MCF 10A (cell line): ENCODE results near the gene LAMTOR5. TPM values are rescaled to one million over a fixed set of nuclear protein-coding genes. Genes with fewer than 3 reads are reported as not detected.
"Not testable (repeated sequence)": the region's sequence is repeated elsewhere in the genome, so short reads cannot be mapped to it uniquely, and the experiment has no call there.

Experiments used
- BruUV-seq: library from RNA; stranded (reverse); fragments of 400-500 nt; replicated peaks from 2 replicates; lab custom pipeline; 2021; lab: Mats Ljungman, UMichigan
- CTCF ChIA-PET: fragments of 300-600 bp; sonication (Branson Sonifier 250); formaldehyde crosslinking; extraction: SDS; loops from one replicate; lab custom pipeline; 2021; ENCODE audit warnings: antibody characterized with exemption, inconsistent platforms; lab: Yijun Ruan, JAX
- POLR2A ChIA-PET: fragments of 300-600, 350-650 bp; sonication (Branson Sonifier 250); formaldehyde crosslinking; extraction: SDS; loops from one replicate; lab custom pipeline; 2020; ENCODE audit warnings: antibody characterized with exemption, inconsistent platforms; lab: Yijun Ruan, JAX
- DNase-seq: peaks from one replicate; pipeline ENCODE4 v3.0.0-alpha.2; 2018; ENCODE audit not compliant: unreplicated experiment
- H3K27ac Mint-ChIP-seq: one replicate; pipeline ENCODE4 v1.8.0; 2022; ENCODE audit warnings: mild to moderate bottlenecking, low read depth, mixed read lengths; ENCODE audit not compliant: unreplicated experiment
- H3K27me3 Mint-ChIP-seq: one replicate; pipeline ENCODE4 v1.8.0; 2022; ENCODE audit warnings: mixed read lengths; ENCODE audit not compliant: insufficient read depth, unreplicated experiment
- H3K36me3 Mint-ChIP-seq: one replicate; pipeline ENCODE4 v1.8.0; 2022; ENCODE audit warnings: mild to moderate bottlenecking, moderate library complexity, mixed read lengths; ENCODE audit not compliant: insufficient read depth, unreplicated experiment
- H3K4me1 Mint-ChIP-seq: one replicate; pipeline ENCODE4 v1.8.0; 2022; ENCODE audit warnings: mixed read lengths; ENCODE audit not compliant: insufficient read depth, unreplicated experiment
- H3K4me3 Mint-ChIP-seq: one replicate; pipeline ENCODE4 v1.8.0; 2022; ENCODE audit warnings: mild to moderate bottlenecking, moderate library complexity, mixed read lengths; ENCODE audit not compliant: unreplicated experiment
- H3K9me3 Mint-ChIP-seq: one replicate; pipeline ENCODE4 v1.8.0; 2022; ENCODE audit warnings: mixed read lengths; ENCODE audit not compliant: unreplicated experiment
- intact Hi-C: fragments of 100-400 bp; cut with micrococcal nuclease; formaldehyde crosslinking; loops from 2 replicates; pipeline ENCODE4 v1.14.1; 2022
- total RNA-seq: library from RNA; stranded (reverse); gene quantifications from 2 replicates; pipeline ENCODE4 v1.2.3, GENCODE V29; 2022
- TF ChIP-seq, protein P1 (sequence below): fragments of 200-600 bp; IDR thresholded peaks from one replicate; pipeline ENCODE4 v1.8.0; 2022; ENCODE audit warnings: antibody characterized with exemption, mild to moderate bottlenecking; ENCODE audit not compliant: unreplicated experiment

LAMTOR5 gene
- total RNA-seq, 1 experiment from 2014 or later: 111 TPM

DNA sequence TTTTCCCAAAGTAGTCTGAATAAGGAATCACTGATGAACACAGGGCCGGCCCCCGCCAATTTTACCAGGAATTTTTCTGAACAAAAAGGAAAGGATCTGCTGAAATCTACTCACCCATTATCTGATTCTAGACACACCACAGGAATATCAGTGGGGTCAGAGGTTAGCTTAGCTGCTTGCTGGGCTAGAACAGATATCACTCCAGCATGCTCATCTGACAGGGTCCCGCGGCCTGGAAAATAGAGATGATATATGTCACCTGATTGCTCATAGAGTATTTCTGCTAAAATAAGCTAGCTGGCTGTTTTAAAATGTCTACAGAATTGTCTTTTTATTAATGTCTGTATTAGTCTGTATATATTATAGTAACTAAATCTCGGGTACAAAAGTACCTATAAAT is 3.7 kb downstream of the LAMTOR5 start:
- POLR2A ChIA-PET: interaction anchor here (0.9 to 1.5 kb wide), 2 partner anchors 13 to 65 kb away, joined by 3 to 11 read pairs; partner anchors contain the start of genes RBM15 and SLC16A4
- no peak overlapping the region for H3K4me3 Mint-ChIP-seq
- H3K27me3 Mint-ChIP-seq: no peaks in the 10 kb centered on the region
- H3K4me1 Mint-ChIP-seq: peaks cover 7% of the 10 kb centered on the region
- no TSS peak for BruUV-seq
- TF ChIP-seq, protein P1, sequence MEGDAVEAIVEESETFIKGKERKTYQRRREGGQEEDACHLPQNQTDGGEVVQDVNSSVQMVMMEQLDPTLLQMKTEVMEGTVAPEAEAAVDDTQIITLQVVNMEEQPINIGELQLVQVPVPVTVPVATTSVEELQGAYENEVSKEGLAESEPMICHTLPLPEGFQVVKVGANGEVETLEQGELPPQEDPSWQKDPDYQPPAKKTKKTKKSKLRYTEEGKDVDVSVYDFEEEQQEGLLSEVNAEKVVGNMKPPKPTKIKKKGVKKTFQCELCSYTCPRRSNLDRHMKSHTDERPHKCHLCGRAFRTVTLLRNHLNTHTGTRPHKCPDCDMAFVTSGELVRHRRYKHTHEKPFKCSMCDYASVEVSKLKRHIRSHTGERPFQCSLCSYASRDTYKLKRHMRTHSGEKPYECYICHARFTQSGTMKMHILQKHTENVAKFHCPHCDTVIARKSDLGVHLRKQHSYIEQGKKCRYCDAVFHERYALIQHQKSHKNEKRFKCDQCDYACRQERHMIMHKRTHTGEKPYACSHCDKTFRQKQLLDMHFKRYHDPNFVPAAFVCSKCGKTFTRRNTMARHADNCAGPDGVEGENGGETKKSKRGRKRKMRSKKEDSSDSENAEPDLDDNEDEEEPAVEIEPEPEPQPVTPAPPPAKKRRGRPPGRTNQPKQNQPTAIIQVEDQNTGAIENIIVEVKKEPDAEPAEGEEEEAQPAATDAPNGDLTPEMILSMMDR: no peak
- CTCF ChIA-PET: interaction anchor here (0.6 to 1.4 kb wide), 6 partner anchors 8 to 76 kb away, joined by 3 to 8 read pairs (median 4); partner anchors contain the start of gene RBM15
- no peaks in the 10 kb centered on the region for H3K9me3 Mint-ChIP-seq
- no peak overlapping the region for H3K27ac Mint-ChIP-seq
- DNase-seq: no peak
- intact Hi-C loops: no loop called here
- H3K36me3 Mint-ChIP-seq: peaks cover 65% of the 10 kb centered on the region

DNA sequence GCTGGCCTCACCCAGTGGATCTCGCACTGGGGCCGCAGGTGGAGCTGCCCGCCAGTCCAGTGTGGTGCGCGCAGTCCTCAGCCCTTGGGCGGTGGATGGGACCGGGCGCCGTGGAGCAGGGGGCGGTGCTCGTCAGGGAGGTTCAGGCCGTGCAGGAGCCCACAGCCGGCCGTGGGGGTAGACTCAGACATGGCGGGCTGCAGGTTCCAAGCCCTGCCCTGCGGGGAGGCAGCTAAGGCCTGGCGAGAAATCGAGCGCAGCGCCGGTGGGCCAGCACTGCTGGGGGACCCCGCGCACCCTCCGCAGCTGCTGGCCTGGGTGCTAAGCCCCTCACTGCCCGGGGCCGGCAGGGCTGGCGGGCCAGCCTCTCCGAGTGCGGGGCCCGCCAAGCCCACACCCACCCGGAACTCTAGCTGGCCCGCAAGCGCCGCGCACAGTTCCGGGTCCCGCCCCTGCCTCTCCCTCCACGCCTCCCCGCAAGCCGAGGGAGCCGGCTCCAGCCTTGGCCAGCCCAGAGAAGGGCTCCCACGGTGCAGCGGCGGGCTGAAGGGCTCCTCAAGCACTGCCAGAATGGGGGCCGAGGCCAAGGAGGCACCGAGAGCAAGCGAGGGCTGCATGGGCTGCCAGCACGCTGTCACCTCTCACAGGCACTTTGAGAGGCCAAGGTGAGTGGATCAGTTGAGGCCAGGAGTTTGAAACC is 11.1 kb downstream of the LAMTOR5 start:
- H3K9me3 Mint-ChIP-seq, H3K27ac Mint-ChIP-seq, intact Hi-C loops, BruUV-seq, DNase-seq, H3K27me3 Mint-ChIP-seq, H3K4me3 Mint-ChIP-seq: not testable (repeated sequence)
- CTCF ChIA-PET: interaction anchor here (0.6 kb wide), 1 partner anchor 16 kb away, joined by 4 read pairs; no protein-coding TSS in a partner anchor
- Mint-ChIP-seq H3K36me3 (peaks cover 74% of the 10 kb centered on the region), H3K4me1 (peaks cover 17% of the 10 kb centered on the region)
- POLR2A ChIA-PET: interaction anchor here (1.0 to 2.5 kb wide), 3 partner anchors 10 to 27 kb away, joined by 3 to 8 read pairs (median 4); no protein-coding TSS in a partner anchor

DNA sequence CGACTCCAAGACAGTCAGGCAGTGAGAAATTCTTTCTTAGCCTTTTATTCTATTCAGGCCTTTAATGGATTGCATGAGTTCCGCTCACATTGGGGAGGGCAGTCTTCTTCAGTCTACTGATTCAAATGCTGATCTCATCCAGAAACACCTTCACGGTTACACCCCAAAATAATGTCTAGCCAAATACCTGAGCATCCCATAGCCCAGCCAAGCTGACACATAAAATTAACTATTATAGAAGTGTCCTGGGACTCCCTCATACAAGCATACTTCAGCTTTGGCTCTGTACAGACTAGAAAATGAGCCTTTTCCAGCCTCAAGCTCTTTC is 13.0 kb downstream of the LAMTOR5 start:
- H3K27me3 Mint-ChIP-seq: no peaks in the 10 kb centered on the region
- no peaks in the 10 kb centered on the region for H3K9me3 Mint-ChIP-seq
- POLR2A ChIA-PET: interaction anchor here (0.6 to 5.6 kb wide), 5 partner anchors 12 to 1503 kb away, joined by 3 to 58 read pairs (median 6); partner anchors contain the start of gene RBM15
- CTCF ChIA-PET: interaction anchor here (0.6 to 2.4 kb wide), 3 partner anchors 66 to 255 kb away, joined by 3 to 12 read pairs (median 5); no protein-coding TSS in a partner anchor
- no peak for DNase-seq
- peak overlapping the region; percentile 75 for H3K27ac Mint-ChIP-seq
- peaks cover 54% of the 10 kb centered on the region for H3K36me3 Mint-ChIP-seq
- no peak overlapping the region for H3K4me3 Mint-ChIP-seq
- TF ChIP-seq, protein P1: no peak
- no TSS peak for BruUV-seq
- intact Hi-C loops: loop anchor here (5.0 kb wide), 1 partner anchor 57 kb away; the partner anchor contains the start of gene RBM15
- H3K4me1 Mint-ChIP-seq: peaks cover 35% of the 10 kb centered on the region

DNA sequence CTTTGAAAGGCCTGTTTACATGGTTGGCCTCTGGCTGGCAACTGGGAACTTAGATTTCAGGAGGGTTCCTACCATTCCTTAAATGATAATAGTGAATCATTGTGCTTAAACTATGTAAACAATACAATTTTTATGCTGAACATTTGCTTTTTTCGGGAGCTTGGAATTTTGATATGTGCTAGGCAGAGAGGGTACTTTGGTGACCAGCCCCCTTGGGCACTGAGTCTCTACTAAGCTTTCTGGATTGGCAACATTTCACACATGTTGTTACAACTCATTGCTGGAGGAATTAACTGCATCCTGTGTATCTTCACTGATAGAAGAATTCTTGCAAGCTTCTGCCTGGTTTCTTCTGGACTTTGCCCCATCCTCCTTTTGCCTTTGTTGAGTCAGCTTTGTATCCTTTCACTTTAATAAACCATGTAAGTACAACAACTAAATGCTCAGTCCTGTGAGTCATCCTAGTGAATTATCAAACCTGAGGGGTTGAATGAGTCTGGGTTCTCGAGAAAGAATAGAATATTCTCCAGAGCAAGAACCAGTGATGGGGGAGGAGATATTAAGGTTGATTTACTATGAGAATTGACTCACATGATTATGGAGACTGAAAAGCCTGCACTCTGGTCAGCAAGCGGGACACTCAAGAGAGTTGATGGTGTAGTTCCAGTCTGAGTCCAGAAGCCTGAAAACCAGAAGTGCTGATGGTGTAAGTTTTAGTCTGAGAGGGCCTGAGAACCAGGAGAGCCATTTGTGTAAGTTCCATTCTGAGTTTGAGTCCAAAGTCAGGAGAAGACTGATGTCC is 13.6 kb downstream of the LAMTOR5 start:
- H3K4me3 Mint-ChIP-seq: no peak overlapping the region
- H3K36me3 Mint-ChIP-seq: peaks cover 49% of the 10 kb centered on the region
- peaks cover 35% of the 10 kb centered on the region for H3K4me1 Mint-ChIP-seq
- peak overlapping the region; percentile 75 for H3K27ac Mint-ChIP-seq
- ChIA-PET CTCF (interaction anchor here (0.6 to 2.4 kb wide), 6 partner anchors 11 to 254 kb away, joined by 3 to 12 read pairs (median 4); no protein-coding TSS in a partner anchor), POLR2A (interaction anchor here (0.6 to 5.6 kb wide), 6 partner anchors 12 to 1502 kb away, joined by 3 to 58 read pairs (median 5); partner anchors contain the start of gene RBM15)
- no TSS peak for BruUV-seq
- intact Hi-C loops: loop anchor here (5.0 kb wide), 1 partner anchor 57 kb away; the partner anchor contains the start of gene RBM15
- peak; percentile 59 for DNase-seq
- no peaks in the 10 kb centered on the region for H3K9me3 Mint-ChIP-seq
- TF ChIP-seq, protein P1: no peak
- H3K27me3 Mint-ChIP-seq: no peaks in the 10 kb centered on the region
